Type B pancreatic cell (in vitro differentiated cells): ENCODE measurements around the gene CORIN. TPM values are rescaled to one million over a fixed set of nuclear protein-coding genes. Genes with fewer than 3 reads are reported as not detected.

Experiments
- DNase-seq: peaks from one replicate; pipeline ENCODE4 v3.0.0; 2021; ENCODE audit warnings: mixed read lengths; ENCODE audit not compliant: unreplicated experiment; ENCODE audit errors: extremely low spot score
- H3K27ac Mint-ChIP-seq: 2 replicates; pipeline ENCODE4 v1.8.0; 2021; ENCODE audit warnings: mild to moderate bottlenecking, mixed read lengths
- H3K27me3 Mint-ChIP-seq: 2 replicates; pipeline ENCODE4 v1.8.0; 2021; ENCODE audit warnings: mixed read lengths
- H3K36me3 Mint-ChIP-seq: 2 replicates; pipeline ENCODE4 v1.8.0; 2021; ENCODE audit warnings: mixed read lengths
- H3K4me1 Mint-ChIP-seq: one replicate; pipeline ENCODE4 v1.8.0; 2021; ENCODE audit warnings: mixed read lengths; ENCODE audit not compliant: unreplicated experiment
- H3K4me3 Mint-ChIP-seq: 2 replicates; pipeline ENCODE4 v1.8.0; 2021; ENCODE audit warnings: mild to moderate bottlenecking, mixed read lengths
- H3K9me3 Mint-ChIP-seq: 2 replicates; pipeline ENCODE4 v1.8.0; 2021; ENCODE audit warnings: mixed read lengths
- total RNA-seq: library from RNA; stranded (reverse); gene quantifications from 2 replicates; pipeline ENCODE4 v1.2.1, GENCODE V29; 2021; ENCODE audit warnings: low replicate concordance
- TF ChIP-seq, protein P1 (sequence below): fragments of 200-600 bp; sonication (generic); conservative IDR thresholded peaks from 2 replicates; pipeline ENCODE4 v1.5.0; 2021; ENCODE audit warnings: antibody characterized with exemption, mild to moderate bottlenecking

CORIN gene
- total RNA-seq, 1 donor from 2014 or later = 34.6 TPM

DNA sequence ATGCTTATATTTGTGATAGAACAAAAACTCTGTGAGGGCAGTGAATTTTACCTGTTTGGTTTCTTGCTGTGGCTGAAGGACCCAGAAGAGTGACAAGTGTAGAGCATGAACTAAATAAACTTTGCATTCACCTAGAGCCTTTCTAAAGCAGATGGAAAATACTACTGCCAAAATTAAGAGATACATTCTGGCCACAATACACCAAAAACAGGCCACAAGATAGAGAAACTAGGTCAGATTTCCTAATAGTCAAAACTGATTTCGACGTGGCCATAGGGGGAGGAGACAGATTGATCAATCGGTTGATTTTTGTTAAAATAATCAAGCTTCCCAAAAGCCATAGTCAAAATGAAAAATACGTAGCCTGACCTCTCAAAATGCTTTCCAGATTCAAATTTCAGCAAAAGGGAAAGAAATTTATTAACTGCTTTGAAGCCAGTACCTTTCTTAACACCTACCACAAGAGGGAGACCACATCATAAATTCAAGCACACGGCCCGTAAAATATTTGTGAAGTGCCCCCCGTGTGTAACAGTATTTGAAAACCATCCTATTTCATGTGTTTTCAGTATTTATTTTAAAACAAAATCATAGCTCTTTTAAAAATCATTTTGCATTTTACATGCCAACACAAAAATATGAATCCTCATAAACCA is 132.4 kb downstream of the CORIN start:
- no peaks in the 10 kb centered on the region for H3K36me3 Mint-ChIP-seq
- TF ChIP-seq, protein P1, sequence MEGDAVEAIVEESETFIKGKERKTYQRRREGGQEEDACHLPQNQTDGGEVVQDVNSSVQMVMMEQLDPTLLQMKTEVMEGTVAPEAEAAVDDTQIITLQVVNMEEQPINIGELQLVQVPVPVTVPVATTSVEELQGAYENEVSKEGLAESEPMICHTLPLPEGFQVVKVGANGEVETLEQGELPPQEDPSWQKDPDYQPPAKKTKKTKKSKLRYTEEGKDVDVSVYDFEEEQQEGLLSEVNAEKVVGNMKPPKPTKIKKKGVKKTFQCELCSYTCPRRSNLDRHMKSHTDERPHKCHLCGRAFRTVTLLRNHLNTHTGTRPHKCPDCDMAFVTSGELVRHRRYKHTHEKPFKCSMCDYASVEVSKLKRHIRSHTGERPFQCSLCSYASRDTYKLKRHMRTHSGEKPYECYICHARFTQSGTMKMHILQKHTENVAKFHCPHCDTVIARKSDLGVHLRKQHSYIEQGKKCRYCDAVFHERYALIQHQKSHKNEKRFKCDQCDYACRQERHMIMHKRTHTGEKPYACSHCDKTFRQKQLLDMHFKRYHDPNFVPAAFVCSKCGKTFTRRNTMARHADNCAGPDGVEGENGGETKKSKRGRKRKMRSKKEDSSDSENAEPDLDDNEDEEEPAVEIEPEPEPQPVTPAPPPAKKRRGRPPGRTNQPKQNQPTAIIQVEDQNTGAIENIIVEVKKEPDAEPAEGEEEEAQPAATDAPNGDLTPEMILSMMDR = peak; percentile 68
- no peaks in the 10 kb centered on the region for H3K9me3 Mint-ChIP-seq
- no peak overlapping the region for H3K27ac Mint-ChIP-seq
- peaks cover 7% of the 10 kb centered on the region for H3K27me3 Mint-ChIP-seq
- DNase-seq = no peak
- H3K4me3 Mint-ChIP-seq = no peak overlapping the region
- peaks cover 17% of the 10 kb centered on the region for H3K4me1 Mint-ChIP-seq

DNA sequence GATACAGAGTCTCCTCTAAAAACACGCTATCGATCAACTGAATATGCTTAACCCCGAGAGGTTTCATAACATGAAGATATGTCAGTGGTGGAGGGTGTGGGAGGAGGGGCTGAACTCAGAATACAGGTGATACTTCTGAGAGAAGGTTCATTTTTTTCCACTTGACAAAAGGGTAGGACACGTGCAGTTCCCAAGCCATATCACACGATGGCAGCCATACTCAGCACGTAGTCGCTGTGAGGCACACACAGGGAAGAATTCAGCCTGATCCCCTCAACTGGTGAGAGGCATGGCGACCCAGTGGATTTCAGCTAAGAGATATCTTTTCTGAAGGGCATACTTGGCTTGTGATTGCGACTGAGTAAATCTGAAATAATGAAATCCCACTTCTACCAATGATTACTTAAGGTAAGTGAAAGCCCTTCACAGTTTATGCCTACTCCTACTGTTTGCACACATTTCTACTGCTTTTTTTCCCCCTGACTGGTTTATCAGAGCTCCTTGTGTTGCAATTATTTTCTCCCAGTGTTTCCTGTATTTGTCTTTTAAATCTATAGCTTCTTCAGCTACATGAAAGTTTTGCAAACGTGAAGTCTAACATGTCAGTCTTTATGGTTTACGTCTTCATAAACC is 133.1 kb downstream of the CORIN start:
- no peak for DNase-seq
- H3K4me1 Mint-ChIP-seq = peaks cover 17% of the 10 kb centered on the region
- H3K9me3 Mint-ChIP-seq = no peaks in the 10 kb centered on the region
- H3K27ac Mint-ChIP-seq = peak overlapping the region; percentile 0
- peaks cover 10% of the 10 kb centered on the region for H3K27me3 Mint-ChIP-seq
- H3K4me3 Mint-ChIP-seq = no peak overlapping the region
- no peaks in the 10 kb centered on the region for H3K36me3 Mint-ChIP-seq
- TF ChIP-seq, protein P1 = peak; percentile 67

DNA sequence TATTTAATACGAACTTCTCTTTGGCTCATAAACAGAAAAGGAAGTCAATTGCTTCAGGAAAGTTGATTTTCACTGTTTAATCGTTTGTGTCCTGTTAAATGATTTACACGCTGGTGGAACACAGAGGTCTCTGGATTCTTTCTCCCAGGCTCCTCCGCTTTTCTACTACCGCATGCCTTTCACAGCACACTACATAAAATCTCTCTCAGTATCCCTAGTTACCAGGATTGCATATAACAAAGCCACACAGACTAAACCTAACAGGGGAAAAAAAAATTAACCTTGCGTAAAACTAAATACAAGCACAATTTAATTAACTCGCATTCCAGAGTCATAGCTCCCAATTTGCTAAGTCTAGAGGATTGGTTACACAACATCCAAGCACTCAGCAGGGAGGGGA is 133.9 kb downstream of the CORIN start:
- Mint-ChIP-seq H3K27me3 (peaks cover 10% of the 10 kb centered on the region), H3K4me3 (no peak overlapping the region), H3K36me3 (no peaks in the 10 kb centered on the region), H3K4me1 (peaks cover 17% of the 10 kb centered on the region), H3K27ac (peak overlapping the region; percentile 0), H3K9me3 (no peaks in the 10 kb centered on the region)
- no peak for DNase-seq
- TF ChIP-seq, protein P1 = no peak

DNA sequence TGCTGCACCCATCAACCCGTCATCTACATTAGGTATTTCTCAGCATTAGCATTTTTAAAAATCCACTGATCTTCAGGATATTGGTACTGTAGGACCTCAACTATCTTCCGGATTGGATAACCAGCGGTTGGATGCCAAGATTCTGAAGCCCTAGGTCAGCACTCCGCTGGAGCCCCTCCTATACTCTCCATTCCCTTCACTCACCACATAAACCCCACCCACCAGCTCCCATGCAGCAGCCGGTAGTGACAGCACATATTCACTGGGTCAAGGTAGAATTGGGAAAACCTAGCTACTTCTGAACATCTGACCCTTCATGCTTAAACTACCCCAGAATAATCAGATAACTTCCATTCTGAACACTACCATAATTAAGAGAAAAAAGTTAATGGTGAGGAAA is 134.9 kb downstream of the CORIN start:
- Mint-ChIP-seq H3K27ac (no peak overlapping the region), H3K4me3 (no peak overlapping the region), H3K36me3 (no peaks in the 10 kb centered on the region), H3K4me1 (peaks cover 17% of the 10 kb centered on the region), H3K27me3 (peaks cover 10% of the 10 kb centered on the region), H3K9me3 (no peaks in the 10 kb centered on the region)
- no peak for DNase-seq
- TF ChIP-seq, protein P1 = no peak

DNA sequence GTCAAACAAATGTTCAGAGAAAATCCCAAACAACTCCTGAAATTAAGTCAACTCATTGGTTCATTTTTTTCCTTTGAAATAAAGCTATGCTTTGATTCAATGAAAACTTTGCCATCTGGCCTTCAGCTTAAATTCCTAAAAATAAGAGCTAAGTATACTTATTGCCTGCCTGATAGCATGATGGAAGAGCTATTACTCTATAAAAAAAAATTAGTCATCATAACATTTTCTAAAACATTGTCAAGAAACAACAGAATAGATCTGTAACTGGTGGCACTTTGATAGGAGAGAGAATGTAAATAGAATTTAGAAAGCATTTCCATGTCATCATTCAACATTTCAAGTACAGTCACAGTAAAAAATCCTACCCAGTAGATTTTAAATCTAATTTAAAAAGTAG is 136.6 kb downstream of the CORIN start:
- H3K4me1 Mint-ChIP-seq = peaks cover 17% of the 10 kb centered on the region
- H3K27me3 Mint-ChIP-seq = peaks cover 7% of the 10 kb centered on the region
- H3K27ac Mint-ChIP-seq = no peak overlapping the region
- no peak for DNase-seq
- no peak overlapping the region for H3K4me3 Mint-ChIP-seq
- no peaks in the 10 kb centered on the region for H3K36me3 Mint-ChIP-seq
- H3K9me3 Mint-ChIP-seq = no peaks in the 10 kb centered on the region
- TF ChIP-seq, protein P1 = no peak
